SJCRH30 (cell line): ENCODE measurements around the gene CPEB3. TPM values are rescaled to one million over a fixed set of nuclear protein-coding genes. Genes with fewer than 3 reads are reported as not detected.
"Not testable (repeated sequence)": the region's sequence is repeated elsewhere in the genome, so short reads cannot be mapped to it uniquely, and the experiment has no call there.

Experiments used
- DNase-seq, 2 experiments: peaks; one replicate each; pipeline ENCODE4 v3.0.0-alpha.2; 2015 to 2020
- H3K27ac ChIP-seq: fragments of 250-450 bp; sonication (Bioruptor Pico); 2 replicates; pipeline ENCODE4 v1.5.1; 2020; ENCODE audit warnings: mild to moderate bottlenecking, moderate library complexity
- H3K27me3 ChIP-seq: fragments of 250-450 bp; sonication (Bioruptor Pico); 2 replicates; pipeline ENCODE4 v1.5.1; 2020; ENCODE audit warnings: mild to moderate bottlenecking, moderate library complexity
- H3K36me3 ChIP-seq: fragments of 250-450 bp; sonication (Bioruptor Pico); 2 replicates; pipeline ENCODE4 v1.5.1; 2020; ENCODE audit warnings: mild to moderate bottlenecking, moderate library complexity
- H3K4me1 ChIP-seq: fragments of 250-450 bp; sonication (Bioruptor Pico); 2 replicates; pipeline ENCODE4 v1.5.1; 2020; ENCODE audit warnings: mild to moderate bottlenecking, moderate library complexity
- H3K4me3 ChIP-seq: fragments of 250-450 bp; sonication (Bioruptor Pico); 2 replicates; pipeline ENCODE4 v1.5.1; 2020; ENCODE audit warnings: mild to moderate bottlenecking, moderate library complexity
- H3K9me3 ChIP-seq: fragments of 250-450 bp; sonication (Bioruptor Pico); replicated peaks from 2 replicates; pipeline ENCODE4 v1.5.1; 2020; ENCODE audit warnings: mild to moderate bottlenecking, moderate library complexity
- total RNA-seq: library from RNA; depleted of rRNA; stranded (reverse); fragments of >200 nt; shearing (Covaris generic); gene quantifications from 2 replicates; pipeline ENCODE4 v1.2.3, GENCODE V29; 2014

CPEB3 gene
- total RNA-seq, 1 experiment from 2014 or later = 1.8 TPM

DNA sequence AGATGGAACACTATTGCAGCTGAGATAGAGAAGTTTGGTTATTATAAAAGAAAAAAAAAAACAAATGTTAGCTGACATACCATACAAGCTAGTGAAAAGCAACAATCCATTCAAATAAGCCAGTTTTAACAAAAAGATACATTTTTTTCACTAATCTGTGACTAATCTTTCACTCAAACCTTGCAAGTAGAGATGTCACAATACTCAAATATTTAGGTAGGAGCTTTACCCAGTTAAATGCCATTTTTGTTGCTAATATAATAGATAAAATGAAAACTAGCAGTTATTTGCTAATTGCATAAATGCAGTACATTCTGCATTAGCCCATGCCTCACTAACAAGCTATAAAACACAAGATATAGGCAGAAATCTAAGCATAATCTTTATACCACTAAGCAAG lies 243.7 kb downstream of the CPEB3 start:
- Histone ChIP-seq H3K27ac (peak overlapping the region; percentile 95), H3K4me3 (no peak overlapping the region), H3K9me3 (no peaks in the 10 kb centered on the region), H3K27me3 (no peaks in the 10 kb centered on the region), H3K4me1 (peaks cover 21% of the 10 kb centered on the region), H3K36me3 (no peaks in the 10 kb centered on the region)
- no peak for DNase-seq

DNA sequence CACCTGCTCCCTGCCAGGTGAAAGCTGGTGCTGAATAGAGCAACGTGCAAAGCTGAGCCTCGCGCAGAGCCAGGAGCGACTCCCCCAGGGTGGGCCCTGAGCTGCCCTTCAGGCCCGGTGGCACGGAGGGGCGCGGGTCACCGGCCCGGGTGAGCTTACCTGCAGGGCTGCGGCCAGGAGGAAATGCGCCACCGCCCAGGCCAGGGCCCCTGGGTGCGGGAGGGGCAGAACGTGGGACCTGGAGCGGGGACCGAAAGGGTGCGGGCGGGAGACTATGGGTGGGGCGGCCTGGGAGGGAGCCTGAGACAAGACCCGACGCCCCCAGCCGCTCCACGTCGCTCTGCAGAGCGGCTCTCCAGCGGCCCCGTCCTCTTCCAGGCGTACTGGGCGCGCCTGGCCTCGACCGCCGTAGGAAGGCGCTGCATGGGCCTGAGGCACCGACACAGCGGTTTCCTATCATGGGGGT lies 245.2 kb downstream of the CPEB3 start:
- H3K9me3 ChIP-seq = no peaks in the 10 kb centered on the region
- H3K4me3 ChIP-seq = no peak overlapping the region

GRCh38 chr10:92042541-92042940 lies 248.3 kb downstream of the CPEB3 start:
- H3K36me3 ChIP-seq = no peaks in the 10 kb centered on the region
- no peaks in the 10 kb centered on the region for H3K27me3 ChIP-seq
- H3K4me3 ChIP-seq = no peak overlapping the region
- no peaks in the 10 kb centered on the region for H3K9me3 ChIP-seq
- no peak overlapping the region for H3K27ac ChIP-seq
- DNase-seq = no peak
- peaks cover 3% of the 10 kb centered on the region; the same call in 1 of the 2 replicates for H3K4me1 ChIP-seq

More for the DNA sequence above, 245.2 kb downstream of the CPEB3 start:
- Histone ChIP-seq H3K36me3 (no peaks in the 10 kb centered on the region), H3K27ac (no peak overlapping the region), H3K4me1 (peaks cover 21% of the 10 kb centered on the region), H3K27me3 (no peaks in the 10 kb centered on the region)
- no peak for DNase-seq

DNA sequence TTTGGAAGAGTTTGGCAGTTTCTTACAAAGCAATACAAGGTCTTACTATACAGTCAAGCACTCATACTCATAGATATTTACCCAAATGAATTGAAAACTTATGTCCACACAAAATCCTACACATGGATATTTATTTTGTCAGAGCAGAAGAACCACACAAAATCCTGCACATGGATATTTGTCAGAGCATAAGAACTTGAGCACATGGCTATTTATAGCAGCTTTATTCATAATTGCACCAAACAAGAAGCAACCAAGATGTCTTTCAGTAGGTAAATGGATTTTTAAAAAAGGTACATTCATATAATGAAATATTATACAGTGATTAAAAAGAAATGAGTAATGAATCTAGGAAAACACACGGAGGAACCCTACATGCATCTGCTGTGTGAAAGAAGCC lies 251.9 kb downstream of the CPEB3 start:
- no peaks in the 10 kb centered on the region for H3K4me1 ChIP-seq
- H3K27ac ChIP-seq = no peak overlapping the region
- H3K36me3 ChIP-seq = no peaks in the 10 kb centered on the region
- DNase-seq = no peak
- H3K4me3 ChIP-seq = no peak overlapping the region
- no peaks in the 10 kb centered on the region for H3K27me3 ChIP-seq
- no peaks in the 10 kb centered on the region for H3K9me3 ChIP-seq

DNA sequence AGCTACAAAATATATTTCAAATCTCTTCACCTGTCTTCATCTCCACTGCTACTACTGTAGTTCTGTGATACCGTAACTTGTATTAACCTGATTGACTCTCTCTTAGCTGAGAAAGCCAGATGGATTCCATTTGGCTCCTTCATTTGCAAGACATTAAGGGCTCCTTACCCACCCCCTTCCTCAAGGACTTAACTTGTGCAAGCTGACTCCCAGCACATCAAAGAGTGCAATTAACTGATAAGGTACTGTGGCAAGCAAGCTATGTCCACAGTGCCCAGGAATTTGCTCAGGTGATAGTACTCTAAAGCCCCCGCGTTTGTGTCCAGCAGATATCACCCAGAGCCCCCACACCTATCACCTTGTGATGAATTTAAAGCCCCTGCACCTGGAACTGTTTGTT lies 257.8 kb downstream of the CPEB3 start:
- DNase-seq, H3K4me1 ChIP-seq, H3K27ac ChIP-seq, H3K4me3 ChIP-seq, H3K27me3 ChIP-seq, H3K9me3 ChIP-seq, H3K36me3 ChIP-seq: not testable (repeated sequence)

DNA sequence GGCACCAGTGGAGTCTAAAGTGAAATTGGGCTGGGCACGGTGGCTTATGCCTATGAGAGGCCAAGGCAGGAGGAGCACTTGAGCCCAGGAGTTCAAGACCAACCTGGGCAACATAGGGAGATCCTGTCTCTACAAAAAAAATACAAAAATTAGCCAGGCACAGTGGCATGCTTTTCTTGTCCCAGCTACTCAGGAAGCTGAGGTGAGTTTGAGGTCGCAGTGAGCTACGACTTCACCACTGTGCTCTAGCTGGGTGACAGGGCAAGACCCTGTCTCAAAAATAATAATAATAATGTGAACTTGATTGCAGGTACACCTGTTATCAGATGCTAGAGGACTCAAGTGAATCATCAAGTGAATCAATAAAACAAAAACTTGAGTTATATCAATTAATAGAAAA lies 259.3 kb downstream of the CPEB3 start:
- Histone ChIP-seq H3K4me1 (no peaks in the 10 kb centered on the region), H3K27ac (no peak overlapping the region), H3K27me3 (no peaks in the 10 kb centered on the region), H3K9me3 (no peaks in the 10 kb centered on the region), H3K36me3 (no peaks in the 10 kb centered on the region), H3K4me3 (no peak overlapping the region)
- DNase-seq = no peak

DNA sequence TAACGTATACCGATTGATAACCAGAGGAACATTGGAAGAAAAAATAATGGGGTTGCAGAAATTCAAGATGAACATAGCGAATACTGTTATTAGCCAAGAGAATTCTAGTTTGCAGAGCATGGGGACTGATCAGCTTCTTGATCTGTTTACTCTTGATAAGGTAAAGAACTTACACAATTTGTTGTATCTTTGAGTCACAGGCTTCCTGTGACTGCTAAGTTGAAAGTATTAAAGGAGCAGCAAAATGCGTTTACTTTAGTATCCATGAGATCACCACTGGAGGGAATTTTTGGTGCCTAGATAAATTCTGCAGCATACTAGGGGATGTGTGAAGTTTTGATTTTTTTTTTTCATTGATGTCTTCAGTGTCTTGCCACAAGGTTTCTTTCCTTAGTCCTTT lies 263.7 kb downstream of the CPEB3 start:
- Histone ChIP-seq H3K27ac (no peak overlapping the region), H3K27me3 (no peaks in the 10 kb centered on the region), H3K9me3 (no peaks in the 10 kb centered on the region), H3K36me3 (no peaks in the 10 kb centered on the region; the same call in 1 of the 2 replicates), H3K4me1 (no peaks in the 10 kb centered on the region), H3K4me3 (no peak overlapping the region)
- no peak for DNase-seq

- not testable (repeated sequence) for H3K4me1 ChIP-seq, H3K9me3 ChIP-seq, H3K4me3 ChIP-seq, H3K36me3 ChIP-seq, H3K27me3 ChIP-seq, H3K27ac ChIP-seq
- DNase-seq = peak; percentile 4 to 7
Observed at GRCh38 chr10:92025340-92025739, 265.5 kb downstream of the CPEB3 start.

DNA sequence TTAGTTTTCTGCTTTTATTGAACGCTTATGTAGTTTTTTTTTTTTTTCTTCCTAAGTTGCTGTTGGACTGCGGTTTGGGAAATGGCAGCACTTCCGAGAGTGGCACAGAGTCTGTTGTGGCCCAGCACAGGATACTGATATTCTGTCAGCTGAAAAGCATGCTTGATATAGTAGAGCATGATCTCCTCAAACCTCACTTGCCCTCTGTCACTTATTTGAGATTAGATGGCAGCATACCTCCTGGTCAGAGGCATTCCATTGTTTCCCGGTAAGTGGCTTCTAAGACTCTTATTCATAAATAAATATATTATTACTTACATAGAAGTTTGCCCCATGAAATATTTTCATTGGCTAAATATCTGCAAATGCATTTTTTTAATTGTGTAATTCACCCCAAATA lies 266.2 kb downstream of the CPEB3 start:
- Histone ChIP-seq H3K4me1 (no peaks in the 10 kb centered on the region), H3K4me3 (no peak overlapping the region), H3K27ac (no peak overlapping the region), H3K36me3 (no peaks in the 10 kb centered on the region; the same call in 1 of the 2 replicates), H3K9me3 (no peaks in the 10 kb centered on the region), H3K27me3 (no peaks in the 10 kb centered on the region)
- no peak for DNase-seq

DNA sequence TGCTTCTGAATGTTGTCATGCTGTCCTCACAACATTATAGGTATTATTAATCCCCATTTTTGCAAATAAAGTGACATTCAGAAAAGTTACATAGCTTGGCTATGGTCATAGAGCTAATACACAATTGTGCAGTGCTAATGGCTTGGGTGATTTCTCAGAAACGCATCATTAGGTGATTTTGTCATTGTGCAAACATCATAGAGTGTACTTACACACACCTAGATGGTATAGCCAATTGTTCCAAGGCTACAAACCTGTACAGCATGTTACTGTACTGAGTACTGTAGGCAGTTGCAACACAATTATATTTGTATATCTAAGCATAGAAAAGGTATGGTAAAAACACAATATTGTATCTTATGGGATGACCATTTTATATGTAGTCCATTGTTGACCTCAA lies 276.3 kb downstream of the CPEB3 start:
- Histone ChIP-seq H3K4me3 (no peak overlapping the region), H3K27ac (no peak overlapping the region), H3K4me1 (no peaks in the 10 kb centered on the region), H3K27me3 (no peaks in the 10 kb centered on the region), H3K36me3 (peaks cover 11% of the 10 kb centered on the region), H3K9me3 (no peaks in the 10 kb centered on the region)
- no peak for DNase-seq

- Histone ChIP-seq H3K27me3 (no peaks in the 10 kb centered on the region), H3K4me1 (no peaks in the 10 kb centered on the region), H3K9me3 (no peaks in the 10 kb centered on the region), H3K27ac (no peak overlapping the region), H3K36me3 (peaks cover 9% of the 10 kb centered on the region), H3K4me3 (no peak overlapping the region)
- no peak for DNase-seq
Observed at GRCh38 chr10:92011560-92012214, 279.2 kb downstream of the CPEB3 start.

GRCh38 chr10:92010047-92010735 lies 280.7 kb downstream of the CPEB3 start:
- DNase-seq = no peak
- Histone ChIP-seq H3K9me3 (no peaks in the 10 kb centered on the region), H3K27me3 (no peaks in the 10 kb centered on the region), H3K36me3 (peaks cover 3% of the 10 kb centered on the region), H3K27ac (no peak overlapping the region), H3K4me1 (no peaks in the 10 kb centered on the region), H3K4me3 (no peak overlapping the region)

DNA sequence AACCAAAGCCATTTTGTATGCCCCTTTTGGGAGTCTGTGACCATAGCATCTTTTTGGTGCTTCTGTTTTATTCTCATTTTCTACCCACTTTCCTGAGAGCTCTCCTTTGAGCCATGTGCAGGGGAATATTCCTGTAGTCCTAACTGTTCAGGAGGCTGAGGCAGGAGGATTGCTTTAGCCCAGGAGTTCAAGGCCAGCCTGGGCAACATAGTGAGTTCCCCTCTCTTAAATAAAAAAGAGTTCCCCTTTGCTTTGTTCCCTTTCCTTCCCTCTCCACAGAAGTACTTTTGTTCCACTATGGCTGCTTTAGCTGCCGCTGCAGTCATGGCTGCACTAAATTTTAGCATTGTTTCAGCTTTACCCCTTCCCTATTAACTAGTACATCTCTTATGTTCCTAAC lies 281.4 kb downstream of the CPEB3 start:
- no peaks in the 10 kb centered on the region for H3K9me3 ChIP-seq
- H3K27ac ChIP-seq = no peak overlapping the region
- DNase-seq = no peak
- no peak overlapping the region for H3K4me3 ChIP-seq
- no peaks in the 10 kb centered on the region for H3K4me1 ChIP-seq
- peaks cover 2% of the 10 kb centered on the region; the same call in 1 of the 2 replicates for H3K36me3 ChIP-seq
- no peaks in the 10 kb centered on the region for H3K27me3 ChIP-seq

DNA sequence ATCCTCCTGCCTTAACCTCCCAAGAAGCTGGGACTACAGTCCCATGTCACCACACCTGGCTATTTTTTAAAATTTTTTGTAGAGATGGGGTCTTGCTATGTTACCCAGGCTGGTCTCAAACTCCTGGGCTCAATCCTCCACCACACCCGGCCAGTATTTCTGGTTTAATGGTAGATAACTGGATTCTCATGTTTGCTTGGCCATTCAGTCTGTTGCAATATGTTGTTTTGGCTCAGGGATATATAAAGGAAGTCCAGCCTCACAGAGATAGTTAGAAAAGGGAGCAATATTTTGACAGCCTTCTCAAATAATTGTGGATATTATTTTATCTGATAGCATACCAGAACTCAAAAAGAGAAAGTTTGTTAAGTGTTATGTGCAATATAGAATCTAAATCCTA lies 284.9 kb downstream of the CPEB3 start:
- Histone ChIP-seq H3K27me3 (no peaks in the 10 kb centered on the region), H3K4me1 (no peaks in the 10 kb centered on the region), H3K9me3 (no peaks in the 10 kb centered on the region), H3K27ac (no peak overlapping the region), H3K4me3 (no peak overlapping the region), H3K36me3 (peaks cover 2% of the 10 kb centered on the region; the same call in 1 of the 2 replicates)
- no peak for DNase-seq

GRCh38 chr10:92003258-92003657 lies 287.6 kb downstream of the CPEB3 start:
- Histone ChIP-seq H3K9me3 (no peaks in the 10 kb centered on the region), H3K4me3 (no peak overlapping the region), H3K27me3 (no peaks in the 10 kb centered on the region), H3K36me3 (no peaks in the 10 kb centered on the region), H3K27ac (no peak overlapping the region), H3K4me1 (no peaks in the 10 kb centered on the region)
- no peak for DNase-seq

DNA sequence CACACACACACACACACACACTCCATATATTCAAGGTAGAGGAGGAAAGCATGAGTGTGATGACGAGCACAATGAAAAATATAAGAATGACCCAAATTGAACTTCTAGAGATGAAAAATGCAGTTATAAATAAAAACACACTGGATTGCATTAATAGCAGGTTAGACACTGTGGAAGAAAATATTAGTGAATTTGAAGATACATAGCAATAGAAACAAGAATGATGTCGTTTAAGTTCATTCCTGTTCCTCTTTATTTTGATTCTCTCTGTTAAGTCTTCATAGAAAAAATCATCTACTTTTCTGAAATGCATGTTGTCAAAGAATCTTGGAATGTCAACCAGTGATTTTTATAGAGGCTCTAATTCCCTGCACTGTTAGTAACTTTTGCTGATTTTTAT lies 288.9 kb downstream of the CPEB3 start:
- H3K4me3 ChIP-seq = no peak overlapping the region
- no peaks in the 10 kb centered on the region for H3K36me3 ChIP-seq
- no peaks in the 10 kb centered on the region for H3K4me1 ChIP-seq
- H3K27ac ChIP-seq = no peak overlapping the region
- no peak for DNase-seq
- no peaks in the 10 kb centered on the region for H3K27me3 ChIP-seq
- no peaks in the 10 kb centered on the region for H3K9me3 ChIP-seq
